Activated CD4-positive, alpha-beta memory T cell treated with anti-CD3 and anti-CD28 coated beads, Interleukin-2, amount 10 ng/mL, durations not matched to agents 7 days and 5 days (primary cell): ENCODE data around the gene PRPS1. TPM values are rescaled to one million over a fixed set of nuclear protein-coding genes. Genes with fewer than 3 reads are reported as not detected.
"Not testable (repeated sequence)": the region's sequence is repeated elsewhere in the genome, so short reads cannot be mapped to it uniquely, and the experiment has no call there.

Experiments used
- CTCF ChIA-PET: fragments of 350-600 bp; sonication (Branson Sonifier 250); formaldehyde crosslinking; loops from one replicate; lab custom pipeline; 2021; ENCODE audit warnings: antibody characterized with exemption, inconsistent platforms; lab: Charles Lee
- POLR2A ChIA-PET: fragments of 350-600 bp; sonication (Branson Sonifier 250); formaldehyde crosslinking; loops from one replicate; lab custom pipeline; 2021; ENCODE audit warnings: antibody characterized with exemption; lab: Charles Lee
- DNase-seq: peaks from one replicate; pipeline ENCODE4 v3.0.0-alpha.2; 2020
- H3K27ac Mint-ChIP-seq: one replicate; pipeline ENCODE4 v1.8.0; 2021; ENCODE audit warnings: mild to moderate bottlenecking, mixed read lengths
- H3K27me3 Mint-ChIP-seq: one replicate; pipeline ENCODE4 v1.8.0; 2021; ENCODE audit warnings: mixed read lengths
- H3K36me3 Mint-ChIP-seq: one replicate; pipeline ENCODE4 v1.8.0; 2021; ENCODE audit warnings: low read depth, mixed read lengths
- H3K4me1 Mint-ChIP-seq: one replicate; pipeline ENCODE4 v1.8.0; 2021; ENCODE audit warnings: mixed read lengths
- H3K4me3 Mint-ChIP-seq: one replicate; pipeline ENCODE4 v1.8.0; 2021; ENCODE audit warnings: mild to moderate bottlenecking, mixed read lengths
- H3K9me3 Mint-ChIP-seq: one replicate; pipeline ENCODE4 v1.8.0; 2021; ENCODE audit warnings: mixed read lengths
- total RNA-seq, 2 experiments: library from RNA; stranded (reverse); gene quantifications; one replicate each; pipeline ENCODE4 v1.2.3, GENCODE V29; 2021

The PRPS1 gene
- total RNA-seq, 2 experiments from 2014 or later, result 67.4 to 70.2 TPM

DNA sequence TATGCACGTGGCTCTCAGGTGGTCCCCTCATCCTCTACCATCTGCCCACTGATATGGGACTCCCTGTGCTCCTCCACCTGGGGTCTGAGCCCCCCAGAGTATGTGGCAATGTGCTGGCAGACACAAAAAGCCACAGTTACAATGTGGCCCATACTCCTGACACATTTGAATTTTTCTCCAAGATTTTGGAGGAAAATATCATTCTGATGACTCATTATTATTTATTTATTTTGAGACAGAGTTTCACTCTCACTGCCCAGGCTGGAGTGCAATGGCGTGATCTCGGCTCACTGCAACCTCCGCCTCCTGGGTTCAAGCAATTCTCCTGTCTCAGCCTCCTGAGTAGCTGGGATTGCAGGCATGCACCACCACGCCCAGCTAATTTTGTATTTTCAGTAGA is 19.2 kb upstream of the PRPS1 start:
- H3K36me3 Mint-ChIP-seq, H3K4me1 Mint-ChIP-seq, H3K27ac Mint-ChIP-seq, H3K4me3 Mint-ChIP-seq, H3K9me3 Mint-ChIP-seq, CTCF ChIA-PET, H3K27me3 Mint-ChIP-seq, DNase-seq, POLR2A ChIA-PET: not testable (repeated sequence)

DNA sequence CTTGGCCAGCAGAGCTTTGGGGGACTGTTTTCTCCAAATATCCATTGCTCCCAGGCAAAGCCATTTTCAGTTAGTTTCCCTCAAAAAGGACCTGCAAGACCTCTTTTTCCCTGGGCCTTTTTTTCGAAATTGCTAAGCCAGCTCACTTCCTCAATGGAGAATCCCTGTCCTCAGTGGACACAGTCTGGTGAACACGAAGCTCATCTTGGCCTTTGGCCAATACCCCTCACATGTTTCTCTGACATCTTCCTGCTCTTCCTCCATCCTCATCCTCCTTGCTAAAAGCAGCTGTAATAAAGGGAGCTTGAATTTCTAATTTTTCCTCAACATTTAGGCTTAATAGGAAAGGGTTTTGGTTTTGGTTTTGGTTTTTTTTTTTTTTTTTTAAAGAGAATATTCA is 17.6 kb upstream of the PRPS1 start:
- no peaks in the 10 kb centered on the region for H3K4me1 Mint-ChIP-seq
- H3K4me3 Mint-ChIP-seq, result no peak overlapping the region
- ChIA-PET POLR2A (no interaction called here), CTCF (interaction anchor here (0.7 kb wide), 1 partner anchor 292 kb away, joined by 4 read pairs; no protein-coding TSS in a partner anchor)
- no peak for DNase-seq
- H3K9me3 Mint-ChIP-seq, result no peaks in the 10 kb centered on the region
- no peaks in the 10 kb centered on the region for H3K27me3 Mint-ChIP-seq
- H3K27ac Mint-ChIP-seq, result no peak overlapping the region
- H3K36me3 Mint-ChIP-seq, result no peaks in the 10 kb centered on the region

DNA sequence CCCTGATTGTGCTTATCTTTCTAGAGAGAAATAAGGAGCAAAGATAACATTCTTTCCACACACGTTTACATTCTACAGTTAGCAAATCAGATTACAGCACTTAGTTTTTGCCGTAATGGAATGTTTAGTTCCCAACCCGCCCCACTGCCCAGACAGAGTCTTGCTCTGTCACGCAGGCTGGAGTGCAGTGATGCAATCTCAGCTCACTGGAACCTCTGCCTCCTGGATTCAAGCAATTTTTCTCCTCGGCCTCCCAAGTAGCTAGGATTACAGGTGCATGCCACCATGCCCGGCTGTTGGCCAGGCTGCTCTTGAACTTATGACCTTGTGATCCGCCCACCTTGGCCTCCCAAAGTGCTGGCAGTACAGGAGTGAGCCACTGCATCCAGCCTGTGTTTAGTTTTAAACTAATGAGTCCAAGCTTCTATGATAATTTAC is 8.4 kb upstream of the PRPS1 start:
- no peaks in the 10 kb centered on the region for H3K9me3 Mint-ChIP-seq
- no peak overlapping the region for H3K27ac Mint-ChIP-seq
- H3K27me3 Mint-ChIP-seq, result peaks cover 2% of the 10 kb centered on the region
- no peak overlapping the region for H3K4me3 Mint-ChIP-seq
- CTCF ChIA-PET, result no interaction called here
- no peaks in the 10 kb centered on the region for H3K4me1 Mint-ChIP-seq
- H3K36me3 Mint-ChIP-seq, result no peaks in the 10 kb centered on the region
- POLR2A ChIA-PET, result no interaction called here
- no peak for DNase-seq

DNA sequence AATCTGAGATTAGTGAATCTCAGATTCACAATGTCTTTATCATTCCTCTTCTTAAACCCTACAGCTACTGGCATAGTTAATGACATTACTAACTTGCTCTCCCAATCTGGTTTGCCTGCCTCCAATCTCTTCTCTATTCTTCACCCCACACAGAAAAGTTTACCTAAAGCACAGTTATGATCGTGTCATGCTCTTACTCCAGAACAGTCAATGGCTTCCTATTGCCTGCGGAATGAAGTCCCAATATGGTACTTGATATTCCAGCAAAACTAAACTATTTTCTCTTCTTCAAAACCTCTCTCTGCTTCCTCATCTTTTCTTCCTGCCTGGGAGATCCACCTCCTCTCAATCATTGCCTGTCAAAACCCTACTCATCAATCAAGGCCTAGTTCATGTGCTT is 3.4 kb upstream of the PRPS1 start:
- ChIA-PET POLR2A (no interaction called here), CTCF (no interaction called here)
- peaks cover 2% of the 10 kb centered on the region for H3K27me3 Mint-ChIP-seq
- H3K27ac Mint-ChIP-seq, result no peak overlapping the region
- no peaks in the 10 kb centered on the region for H3K9me3 Mint-ChIP-seq
- no peak for DNase-seq
- H3K4me3 Mint-ChIP-seq, result no peak overlapping the region
- no peaks in the 10 kb centered on the region for H3K36me3 Mint-ChIP-seq
- H3K4me1 Mint-ChIP-seq, result peaks cover 13% of the 10 kb centered on the region

DNA sequence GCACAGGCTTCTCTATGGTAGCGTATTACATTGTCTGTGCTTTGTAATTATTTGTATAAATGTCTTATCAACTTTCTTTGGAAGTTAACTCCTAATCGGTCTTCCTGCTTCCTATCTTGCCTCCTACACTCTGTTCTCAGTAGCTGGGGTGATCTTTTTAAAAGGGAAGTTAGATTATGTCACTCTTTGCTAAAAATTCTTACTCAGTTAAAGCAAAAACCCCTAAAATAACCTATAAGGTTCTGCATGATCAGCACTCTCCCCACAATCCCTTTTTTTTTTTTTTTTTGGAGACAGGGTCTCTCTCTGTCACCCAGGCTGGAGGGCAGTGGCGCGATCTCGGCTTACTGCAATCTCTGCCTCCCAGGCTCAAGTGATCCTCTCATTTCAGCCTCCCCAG is 2.6 kb upstream of the PRPS1 start:
- Mint-ChIP-seq H3K27me3 (peaks cover 2% of the 10 kb centered on the region), H3K4me3 (no peak overlapping the region), H3K9me3 (no peaks in the 10 kb centered on the region), H3K27ac (no peak overlapping the region), H3K4me1 (peaks cover 22% of the 10 kb centered on the region), H3K36me3 (no peaks in the 10 kb centered on the region)
- CTCF ChIA-PET, result no interaction called here
- POLR2A ChIA-PET, result no interaction called here
- no peak for DNase-seq

DNA sequence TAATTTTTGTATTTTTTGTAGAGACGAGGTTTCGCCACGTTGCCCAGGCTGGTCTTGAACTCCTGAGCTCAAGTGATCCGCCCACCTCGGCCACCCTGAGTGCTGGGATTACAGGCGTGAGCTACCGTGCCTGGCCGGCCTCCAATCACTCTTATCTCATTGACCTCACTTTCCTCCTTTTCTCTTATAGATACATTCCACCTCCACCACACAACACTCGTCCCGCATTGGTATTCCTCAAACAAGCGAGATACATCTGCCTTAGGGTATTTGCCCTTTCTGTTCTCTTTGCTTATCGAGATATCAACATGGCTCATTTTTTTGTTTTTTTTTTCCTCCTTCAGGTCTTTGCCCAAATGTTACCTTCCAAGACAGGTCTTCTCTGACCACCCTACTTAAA is 1.8 kb upstream of the PRPS1 start:
- Mint-ChIP-seq H3K9me3 (no peaks in the 10 kb centered on the region), H3K27ac (no peak overlapping the region), H3K4me3 (no peak overlapping the region), H3K4me1 (peaks cover 23% of the 10 kb centered on the region), H3K27me3 (peaks cover 2% of the 10 kb centered on the region), H3K36me3 (no peaks in the 10 kb centered on the region)
- DNase-seq, result no peak
- ChIA-PET POLR2A (no interaction called here), CTCF (no interaction called here)

DNA sequence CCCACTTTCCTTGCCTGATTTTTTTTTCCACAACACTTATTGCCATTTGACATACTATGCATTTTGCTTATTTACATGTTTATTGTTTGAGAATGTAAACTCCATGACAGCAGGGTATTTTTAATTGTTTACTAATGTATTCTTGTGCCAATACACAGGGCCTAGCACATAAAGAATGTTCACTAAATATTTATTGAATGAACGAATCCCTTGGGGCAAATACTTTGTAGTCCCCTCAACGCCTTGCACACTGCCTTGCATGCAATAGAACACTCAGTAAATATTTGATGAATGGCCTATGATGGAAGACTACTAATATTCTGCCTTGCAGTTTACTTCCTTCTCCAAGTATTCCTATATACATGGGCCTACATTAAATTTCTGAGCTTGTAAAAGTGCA is 1.4 kb upstream of the PRPS1 start:
- H3K4me3 Mint-ChIP-seq, result no peak overlapping the region
- peaks cover 24% of the 10 kb centered on the region for H3K4me1 Mint-ChIP-seq
- no peaks in the 10 kb centered on the region for H3K9me3 Mint-ChIP-seq
- CTCF ChIA-PET, result interaction anchor here (2.5 kb wide), 1 partner anchor 149 kb away, joined by 16 read pairs; the partner anchor contains the start of genes NCBP2L and TSC22D3
- POLR2A ChIA-PET, result no interaction called here
- no peak for DNase-seq
- H3K27me3 Mint-ChIP-seq, result peaks cover 2% of the 10 kb centered on the region
- no peaks in the 10 kb centered on the region for H3K36me3 Mint-ChIP-seq
- no peak overlapping the region for H3K27ac Mint-ChIP-seq

DNA sequence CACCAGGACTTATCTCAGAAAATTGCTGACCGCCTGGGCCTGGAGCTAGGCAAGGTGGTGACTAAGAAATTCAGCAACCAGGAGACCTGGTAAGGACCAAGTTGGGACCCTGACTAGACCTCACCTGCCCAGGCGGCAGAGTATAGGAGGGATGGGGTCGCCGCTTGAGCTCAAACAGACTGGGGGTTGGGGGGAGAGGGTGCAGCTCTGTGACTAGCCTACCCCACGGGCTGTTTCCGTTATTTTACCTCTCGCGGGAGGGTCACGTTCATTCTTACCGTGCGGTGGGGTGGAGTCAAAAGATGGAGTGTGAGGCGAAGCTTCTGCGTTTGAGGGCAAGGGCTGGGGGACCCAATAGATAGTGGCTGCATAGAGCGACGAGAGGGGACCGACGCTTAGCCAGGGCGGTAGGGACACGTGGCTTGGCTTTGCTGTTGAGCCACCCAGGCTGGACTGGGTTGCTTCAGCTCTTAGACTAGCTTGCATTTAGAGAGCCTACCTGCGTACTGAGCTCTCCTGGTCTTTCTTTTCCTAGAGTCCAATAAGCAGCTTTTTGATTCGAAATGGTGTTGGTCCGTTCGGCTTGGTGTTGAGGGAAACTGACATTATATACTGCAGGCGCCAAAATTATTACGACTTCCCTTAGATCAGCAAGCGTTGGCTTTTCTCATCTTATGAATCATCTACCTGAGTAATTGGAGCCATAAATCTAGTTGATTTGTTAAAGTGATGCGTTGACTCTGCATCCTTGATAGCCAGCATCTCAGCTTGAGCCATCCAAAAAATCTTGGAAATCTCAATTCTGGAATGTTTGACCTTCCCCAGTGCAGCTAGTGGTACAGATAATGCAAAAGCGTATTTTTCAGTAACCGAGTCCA is 591 bp downstream of the PRPS1 start:
- POLR2A ChIA-PET, result interaction anchor here (0.5 to 2.9 kb wide), 23 partner anchors 9 to 510 kb away, joined by 3 to 37 read pairs (median 6); partner anchors contain the start of genes ATG4A, MID2, PSMD10 and RBM41
- H3K27me3 Mint-ChIP-seq, result no peaks in the 10 kb centered on the region
- H3K4me3 Mint-ChIP-seq, result peak overlapping the region; percentile 94
- H3K9me3 Mint-ChIP-seq, result no peaks in the 10 kb centered on the region
- CTCF ChIA-PET, result interaction anchor here (0.7 to 3.2 kb wide), 15 partner anchors 13 to 265 kb away, joined by 3 to 16 read pairs (median 6); partner anchors contain the start of genes NCBP2L and TSC22D3
- peaks cover 32% of the 10 kb centered on the region for H3K4me1 Mint-ChIP-seq
- peaks cover 2% of the 10 kb centered on the region for H3K36me3 Mint-ChIP-seq
- H3K27ac Mint-ChIP-seq, result peak overlapping the region; percentile 84
- peak; percentile 64 for DNase-seq

DNA sequence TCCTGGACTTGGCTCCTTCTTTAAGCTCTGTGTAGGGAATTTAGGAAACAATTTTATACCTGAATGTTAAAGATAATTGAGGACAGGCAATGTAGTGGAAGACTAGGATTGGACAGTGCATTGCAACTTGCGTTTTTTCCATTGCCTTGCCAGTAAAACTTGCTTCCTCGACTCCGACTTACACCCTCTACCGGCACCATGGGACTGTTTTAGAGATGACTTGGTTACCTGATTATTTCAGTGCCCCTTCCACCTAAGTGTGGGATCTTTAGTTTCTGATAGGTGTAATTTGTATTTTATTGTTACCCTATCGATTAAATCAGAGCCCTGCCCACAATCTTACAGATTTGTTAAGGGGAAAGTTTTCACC is 1.2 kb downstream of the PRPS1 start:
- Mint-ChIP-seq H3K36me3 (peaks cover 2% of the 10 kb centered on the region), H3K27ac (peak overlapping the region; percentile 84), H3K4me3 (peak overlapping the region; percentile 94), H3K4me1 (peaks cover 32% of the 10 kb centered on the region), H3K27me3 (no peaks in the 10 kb centered on the region), H3K9me3 (no peaks in the 10 kb centered on the region)
- ChIA-PET POLR2A (interaction anchor here (1.2 to 2.9 kb wide), 12 partner anchors 11 to 462 kb away, joined by 4 to 37 read pairs (median 10); partner anchors contain the start of genes ATG4A, MID2 and PSMD10), CTCF (interaction anchor here (0.9 to 3.2 kb wide), 9 partner anchors 12 to 147 kb away, joined by 4 to 16 read pairs (median 9); partner anchors contain the start of genes NCBP2L and TSC22D3)
- peak; percentile 17 for DNase-seq

DNA sequence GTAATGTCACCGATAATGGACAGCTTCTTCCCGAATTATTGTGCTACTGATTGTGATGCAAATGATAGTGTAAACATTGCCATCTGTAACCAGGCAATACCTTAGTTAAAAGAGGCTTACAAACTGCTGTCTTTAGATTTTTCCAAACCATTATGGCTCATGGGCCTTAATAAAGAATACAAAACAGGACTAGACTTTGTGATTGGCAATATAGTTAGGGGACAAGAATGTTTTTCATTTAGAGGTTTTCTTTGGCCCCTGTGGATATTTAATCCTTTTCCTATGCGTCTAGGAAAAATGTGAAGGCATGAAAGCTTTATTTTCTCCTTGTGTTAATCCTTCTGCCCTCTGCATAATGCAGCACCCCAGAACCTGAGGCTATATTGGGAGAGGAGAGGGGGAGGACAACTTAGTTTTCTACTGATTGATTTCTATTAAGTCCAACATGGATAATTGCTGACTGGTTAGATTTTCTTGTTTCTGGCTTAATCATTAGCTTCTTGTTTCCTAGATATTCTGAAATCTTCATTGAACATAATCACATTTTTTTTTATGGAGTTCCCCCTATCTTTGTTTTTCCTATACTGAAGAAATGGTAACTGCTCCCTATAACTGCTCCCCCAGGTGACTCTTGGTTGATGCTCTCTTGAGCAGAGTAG is 1.9 kb downstream of the PRPS1 start:
- Mint-ChIP-seq H3K9me3 (no peaks in the 10 kb centered on the region), H3K36me3 (peaks cover 2% of the 10 kb centered on the region), H3K4me1 (peaks cover 32% of the 10 kb centered on the region), H3K4me3 (peak overlapping the region; percentile 94), H3K27ac (no peak overlapping the region), H3K27me3 (no peaks in the 10 kb centered on the region)
- CTCF ChIA-PET, result interaction anchor here (0.7 to 3.2 kb wide), 6 partner anchors 11 to 105 kb away, joined by 3 to 13 read pairs (median 9); no protein-coding TSS in a partner anchor
- POLR2A ChIA-PET, result interaction anchor here (1.1 to 2.9 kb wide), 5 partner anchors 11 to 113 kb away, joined by 3 to 37 read pairs (median 13); no protein-coding TSS in a partner anchor
- DNase-seq, result no peak

DNA sequence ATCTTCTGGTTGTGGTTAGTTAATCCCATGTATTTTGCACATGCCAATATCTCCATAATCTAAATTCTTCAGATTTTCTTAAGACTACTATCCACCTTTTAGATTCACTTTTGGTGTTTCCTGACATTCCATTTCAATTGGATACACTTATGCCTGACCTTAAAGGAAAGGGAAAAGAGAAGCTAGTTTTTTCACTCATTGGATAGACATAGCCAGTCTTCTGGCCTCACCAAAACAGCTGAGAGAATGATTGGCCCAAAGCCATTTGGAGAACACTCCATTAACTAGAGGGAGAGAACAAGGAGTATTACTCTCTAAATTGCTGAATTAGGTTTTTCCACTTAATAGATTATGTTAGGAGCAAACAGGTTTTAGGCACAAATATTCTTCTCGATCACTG is 4.0 kb downstream of the PRPS1 start:
- POLR2A ChIA-PET, result interaction anchor here (1.0 to 1.6 kb wide), 2 partner anchors 10 to 459 kb away, joined by 3 to 4 read pairs; partner anchors contain the start of genes ATG4A and PSMD10
- peaks cover 2% of the 10 kb centered on the region for H3K36me3 Mint-ChIP-seq
- H3K4me3 Mint-ChIP-seq, result no peak overlapping the region
- no peaks in the 10 kb centered on the region for H3K27me3 Mint-ChIP-seq
- H3K9me3 Mint-ChIP-seq, result no peaks in the 10 kb centered on the region
- CTCF ChIA-PET, result interaction anchor here (1.0 kb wide), 1 partner anchor 41 kb away, joined by 3 read pairs; no protein-coding TSS in a partner anchor
- peaks cover 35% of the 10 kb centered on the region for H3K4me1 Mint-ChIP-seq
- DNase-seq, result no peak
- no peak overlapping the region for H3K27ac Mint-ChIP-seq

DNA sequence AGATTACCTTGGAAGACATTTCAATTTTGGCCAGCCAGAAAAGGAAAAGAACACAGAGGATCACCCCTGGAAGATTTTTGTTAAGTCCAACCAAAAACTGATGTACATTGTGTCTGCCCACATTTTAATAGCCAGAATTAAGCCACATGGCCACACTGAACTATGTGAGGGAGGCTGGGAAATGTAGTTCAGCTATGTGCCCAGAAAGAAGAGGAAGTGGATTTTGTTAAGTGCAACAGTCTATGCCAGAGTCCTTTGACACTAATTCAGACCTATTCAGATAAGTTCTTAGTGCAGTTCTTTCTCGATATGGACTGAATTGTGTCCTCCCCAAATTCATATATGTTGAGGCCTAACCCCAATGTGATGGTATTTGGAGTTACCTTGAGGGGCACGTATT is 18.4 kb downstream of the PRPS1 start:
- ChIA-PET CTCF (interaction anchor here (0.8 kb wide), 1 partner anchor 26 kb away, joined by 9 read pairs; no protein-coding TSS in a partner anchor), POLR2A (no interaction called here)
- no peak overlapping the region for H3K4me3 Mint-ChIP-seq
- H3K4me1 Mint-ChIP-seq, result no peaks in the 10 kb centered on the region
- DNase-seq, result no peak
- peaks cover 44% of the 10 kb centered on the region for H3K36me3 Mint-ChIP-seq
- H3K9me3 Mint-ChIP-seq, result no peaks in the 10 kb centered on the region
- no peak overlapping the region for H3K27ac Mint-ChIP-seq
- H3K27me3 Mint-ChIP-seq, result no peaks in the 10 kb centered on the region

DNA sequence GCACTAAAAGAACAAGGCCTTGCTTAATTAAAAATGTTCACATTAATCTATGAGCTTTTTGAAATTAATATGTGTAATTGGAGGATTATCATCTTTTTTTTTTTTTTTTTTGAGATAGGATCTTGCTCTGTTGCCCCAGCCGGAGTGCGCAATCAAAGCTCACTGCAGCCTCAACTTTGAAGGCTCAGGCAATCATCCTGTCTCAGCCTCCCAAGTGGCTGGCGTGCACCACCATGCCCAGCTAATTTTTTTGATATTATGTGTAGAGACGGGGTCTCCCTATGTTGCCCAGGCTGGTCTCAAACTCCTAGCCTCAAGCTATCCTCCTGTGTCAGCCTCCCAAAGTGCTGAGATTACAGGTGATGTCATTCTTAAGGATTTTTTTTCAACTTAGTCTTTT is 20.0 kb downstream of the PRPS1 start:
- peaks cover 31% of the 10 kb centered on the region for H3K36me3 Mint-ChIP-seq
- H3K4me3 Mint-ChIP-seq, result no peak overlapping the region
- no peaks in the 10 kb centered on the region for H3K27me3 Mint-ChIP-seq
- ChIA-PET POLR2A (no interaction called here), CTCF (no interaction called here)
- no peak for DNase-seq
- H3K27ac Mint-ChIP-seq, result no peak overlapping the region
- no peaks in the 10 kb centered on the region for H3K4me1 Mint-ChIP-seq
- no peaks in the 10 kb centered on the region for H3K9me3 Mint-ChIP-seq
